Activated naive CD8-positive, alpha-beta T cell treated with anti-CD3 and anti-CD28 coated beads for 36 hours (primary cell): ENCODE results near the gene KMT2E. TPM values are rescaled to one million over a fixed set of nuclear protein-coding genes. Genes with fewer than 3 reads are reported as not detected.

Experiments used
- DNase-seq: peaks from one replicate; pipeline ENCODE4 v3.0.0; 2021
- H3K27ac Mint-ChIP-seq: one replicate; pipeline ENCODE4 v1.8.0; 2022; ENCODE audit warnings: mild to moderate bottlenecking, moderate library complexity, mixed read lengths
- H3K27me3 Mint-ChIP-seq: one replicate; pipeline ENCODE4 v1.8.0; 2022; ENCODE audit warnings: mild to moderate bottlenecking, mixed read lengths
- H3K36me3 Mint-ChIP-seq: one replicate; pipeline ENCODE4 v1.8.0; 2021; ENCODE audit warnings: mild to moderate bottlenecking, mixed read lengths
- H3K4me1 Mint-ChIP-seq: one replicate; pipeline ENCODE4 v1.8.0; 2021; ENCODE audit warnings: mixed read lengths
- H3K4me3 Mint-ChIP-seq: one replicate; pipeline ENCODE4 v1.8.0; 2022; ENCODE audit warnings: mild to moderate bottlenecking, moderate library complexity, mixed read lengths
- H3K9me3 Mint-ChIP-seq: one replicate; pipeline ENCODE4 v1.8.0; 2022; ENCODE audit warnings: mixed read lengths
- total RNA-seq, 2 experiments: library from RNA; stranded (reverse); gene quantifications; one replicate each; pipeline ENCODE4 v1.2.3, GENCODE V29; 2021

Gene KMT2E
- total RNA-seq, 2 experiments from 2014 or later = 58.0 to 62.4 TPM

- peaks cover 15% of the 10 kb centered on the region for H3K36me3 Mint-ChIP-seq
- no peak for DNase-seq
- no peaks in the 10 kb centered on the region for H3K9me3 Mint-ChIP-seq
- H3K4me3 Mint-ChIP-seq = no peak overlapping the region
- H3K4me1 Mint-ChIP-seq = peaks cover 23% of the 10 kb centered on the region
- no peaks in the 10 kb centered on the region for H3K27me3 Mint-ChIP-seq
- peak overlapping the region; percentile 52 for H3K27ac Mint-ChIP-seq
Measured at GRCh38 chr7:105127179-105127578, 113.2 kb downstream of the KMT2E start.

- Mint-ChIP-seq H3K27me3 (no peaks in the 10 kb centered on the region), H3K27ac (no peak overlapping the region), H3K4me3 (no peak overlapping the region), H3K4me1 (peaks cover 24% of the 10 kb centered on the region), H3K36me3 (peaks cover 15% of the 10 kb centered on the region), H3K9me3 (no peaks in the 10 kb centered on the region)
- no peak for DNase-seq
Measured at GRCh38 chr7:105130048-105130447, 116.0 kb downstream of the KMT2E start.

GRCh38 chr7:105130580-105130979 is 116.6 kb downstream of the KMT2E start:
- H3K27ac Mint-ChIP-seq = no peak overlapping the region
- H3K36me3 Mint-ChIP-seq = peaks cover 15% of the 10 kb centered on the region

DNA sequence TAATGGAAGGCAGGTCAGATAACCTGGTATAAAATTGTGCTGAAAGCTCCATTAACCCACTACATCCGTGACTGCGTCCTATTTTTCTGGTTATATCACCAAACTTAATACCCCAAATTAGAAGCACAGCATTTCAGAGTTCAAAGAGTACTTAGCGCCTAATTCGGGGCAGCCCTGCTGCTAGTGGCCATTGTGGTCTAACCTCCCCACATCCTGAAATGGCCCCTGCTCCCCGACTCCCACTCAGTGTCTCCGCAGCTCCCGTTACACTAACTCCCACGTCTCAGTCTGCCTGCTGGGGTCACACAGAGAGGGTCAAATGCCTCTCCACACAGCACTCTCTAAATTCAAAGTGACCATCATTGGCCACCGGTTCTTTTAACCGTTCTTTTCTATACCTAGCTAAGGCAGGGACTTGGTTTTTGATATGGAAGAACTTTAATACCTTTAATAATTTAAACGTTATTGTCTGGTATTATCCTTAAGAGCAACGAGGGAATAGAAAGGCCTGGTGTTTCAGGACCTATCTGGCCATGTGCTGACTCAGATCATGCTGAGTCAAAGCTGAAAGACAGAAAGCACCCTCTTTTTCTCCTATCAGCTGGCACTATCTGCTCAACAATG is 117.1 kb downstream of the KMT2E start:
- Mint-ChIP-seq H3K4me3 (no peak overlapping the region), H3K9me3 (no peaks in the 10 kb centered on the region), H3K36me3 (peaks cover 11% of the 10 kb centered on the region), H3K27ac (no peak overlapping the region), H3K4me1 (peaks cover 23% of the 10 kb centered on the region), H3K27me3 (no peaks in the 10 kb centered on the region)
- no peak for DNase-seq

More at GRCh38 chr7:105130580-105130979, 116.6 kb downstream of the KMT2E start:
- Mint-ChIP-seq H3K4me1 (peaks cover 25% of the 10 kb centered on the region), H3K4me3 (no peak overlapping the region), H3K27me3 (no peaks in the 10 kb centered on the region), H3K9me3 (no peaks in the 10 kb centered on the region)
- DNase-seq = no peak

- Mint-ChIP-seq H3K36me3 (peaks cover 8% of the 10 kb centered on the region), H3K27ac (no peak overlapping the region)
- DNase-seq = no peak
Measured at GRCh38 chr7:105131890-105132289, 117.9 kb downstream of the KMT2E start.

GRCh38 chr7:105132335-105132734 is 118.3 kb downstream of the KMT2E start:
- H3K9me3 Mint-ChIP-seq = no peaks in the 10 kb centered on the region
- no peaks in the 10 kb centered on the region for H3K27me3 Mint-ChIP-seq
- DNase-seq = no peak
- H3K4me3 Mint-ChIP-seq = no peak overlapping the region
- H3K36me3 Mint-ChIP-seq = peaks cover 6% of the 10 kb centered on the region
- no peak overlapping the region for H3K27ac Mint-ChIP-seq
- H3K4me1 Mint-ChIP-seq = peaks cover 12% of the 10 kb centered on the region

More at GRCh38 chr7:105131890-105132289, 117.9 kb downstream of the KMT2E start:
- H3K9me3 Mint-ChIP-seq = no peaks in the 10 kb centered on the region
- no peaks in the 10 kb centered on the region for H3K27me3 Mint-ChIP-seq
- H3K4me3 Mint-ChIP-seq = no peak overlapping the region
- peaks cover 17% of the 10 kb centered on the region for H3K4me1 Mint-ChIP-seq

DNA sequence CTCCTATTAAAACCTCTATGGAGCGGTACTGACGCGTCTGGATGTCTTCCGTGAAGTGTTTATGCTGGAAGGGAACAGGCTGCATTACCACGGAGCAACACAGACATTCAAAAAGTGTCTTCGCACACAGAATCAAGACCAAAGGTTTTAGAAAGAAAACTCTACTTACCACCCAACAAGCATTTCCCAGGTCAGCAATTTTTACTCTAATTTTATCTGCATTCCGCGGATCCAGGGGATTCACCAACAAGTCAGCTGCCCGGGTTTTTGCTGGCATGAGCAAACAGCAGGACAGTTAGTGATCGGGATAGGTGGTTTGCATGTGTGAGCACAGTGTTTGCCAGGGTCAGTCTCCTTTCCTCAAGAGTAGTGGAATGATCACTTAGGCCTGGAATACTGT is 118.8 kb downstream of the KMT2E start:
- H3K4me1 Mint-ChIP-seq = peaks cover 10% of the 10 kb centered on the region
- H3K9me3 Mint-ChIP-seq = no peaks in the 10 kb centered on the region
- no peaks in the 10 kb centered on the region for H3K27me3 Mint-ChIP-seq
- DNase-seq = no peak
- H3K36me3 Mint-ChIP-seq = peaks cover 6% of the 10 kb centered on the region
- no peak overlapping the region for H3K27ac Mint-ChIP-seq
- H3K4me3 Mint-ChIP-seq = no peak overlapping the region

DNA sequence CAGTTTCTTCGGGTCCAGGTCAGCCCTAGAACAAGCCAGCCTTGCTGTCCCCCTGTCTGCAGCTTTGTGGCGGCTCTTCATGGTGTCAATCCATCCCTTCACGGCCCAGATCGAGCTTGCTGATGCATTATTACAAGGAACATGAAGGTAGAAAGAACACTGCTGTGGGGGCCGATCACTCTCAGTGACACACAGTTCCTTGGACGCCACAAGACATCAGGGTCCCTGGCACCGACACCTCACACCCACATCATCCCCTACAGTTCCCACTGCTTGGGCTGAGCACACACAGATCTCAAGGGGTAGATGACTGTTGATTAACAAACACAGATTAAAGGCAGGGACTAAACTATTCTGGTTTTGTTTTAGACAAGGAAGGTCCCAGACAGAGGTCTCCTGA is 119.4 kb downstream of the KMT2E start:
- H3K4me3 Mint-ChIP-seq = no peak overlapping the region
- no peak for DNase-seq
- peaks cover 10% of the 10 kb centered on the region for H3K4me1 Mint-ChIP-seq
- no peaks in the 10 kb centered on the region for H3K27me3 Mint-ChIP-seq
- H3K27ac Mint-ChIP-seq = no peak overlapping the region
- no peaks in the 10 kb centered on the region for H3K9me3 Mint-ChIP-seq
- H3K36me3 Mint-ChIP-seq = peaks cover 9% of the 10 kb centered on the region

GRCh38 chr7:105133986-105134655 is 120.1 kb downstream of the KMT2E start:
- no peak overlapping the region for H3K27ac Mint-ChIP-seq
- no peaks in the 10 kb centered on the region for H3K9me3 Mint-ChIP-seq
- H3K4me3 Mint-ChIP-seq = no peak overlapping the region
- H3K27me3 Mint-ChIP-seq = no peaks in the 10 kb centered on the region
- H3K36me3 Mint-ChIP-seq = peaks cover 9% of the 10 kb centered on the region
- peaks cover 10% of the 10 kb centered on the region for H3K4me1 Mint-ChIP-seq
- no peak for DNase-seq

DNA sequence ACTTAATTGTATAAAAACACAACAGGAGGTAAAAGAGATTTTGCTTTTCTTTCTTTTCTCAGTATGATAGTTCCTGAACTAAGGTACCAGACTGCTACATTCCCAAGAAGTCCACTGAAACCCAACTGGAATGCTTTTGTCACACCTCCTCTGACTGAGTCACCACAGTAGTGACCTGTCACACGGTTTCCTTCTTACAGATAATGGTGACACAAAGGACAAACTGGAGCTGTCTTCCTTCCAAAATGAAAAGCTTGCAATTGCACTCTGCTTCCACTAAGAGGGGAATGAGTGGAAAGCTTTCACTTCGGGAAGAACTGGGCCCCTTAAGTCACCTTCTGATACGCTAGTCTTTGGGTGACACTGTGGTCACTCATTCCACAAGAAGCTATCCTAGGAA is 122.2 kb downstream of the KMT2E start:
- DNase-seq = no peak
- Mint-ChIP-seq H3K27ac (no peak overlapping the region), H3K27me3 (no peaks in the 10 kb centered on the region), H3K4me3 (no peak overlapping the region), H3K36me3 (peaks cover 5% of the 10 kb centered on the region), H3K9me3 (no peaks in the 10 kb centered on the region), H3K4me1 (peaks cover 7% of the 10 kb centered on the region)

GRCh38 chr7:105137898-105138297 is 123.9 kb downstream of the KMT2E start:
- H3K4me1 Mint-ChIP-seq = peaks cover 2% of the 10 kb centered on the region
- no peak overlapping the region for H3K27ac Mint-ChIP-seq
- DNase-seq = no peak
- H3K27me3 Mint-ChIP-seq = no peaks in the 10 kb centered on the region
- no peaks in the 10 kb centered on the region for H3K9me3 Mint-ChIP-seq
- H3K4me3 Mint-ChIP-seq = no peak overlapping the region
- H3K36me3 Mint-ChIP-seq = peaks cover 8% of the 10 kb centered on the region

DNA sequence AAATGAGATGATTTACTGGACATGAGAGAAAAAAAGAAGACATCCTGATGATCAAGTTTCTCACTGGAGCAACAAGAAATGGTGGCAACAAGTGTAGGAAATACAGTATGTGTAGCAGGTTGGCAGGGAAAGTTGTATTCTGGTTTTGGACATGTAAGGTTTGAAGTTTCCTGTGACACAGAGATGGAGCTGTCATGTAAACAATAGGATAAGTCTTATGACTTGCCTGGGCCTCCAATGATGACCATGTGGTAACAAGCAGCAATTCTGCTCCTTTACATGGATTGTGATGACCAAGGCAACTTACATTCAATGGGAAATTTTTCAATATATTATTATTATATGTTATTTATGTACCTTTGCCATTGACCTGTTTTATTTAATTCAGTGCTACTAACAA is 125.4 kb downstream of the KMT2E start:
- Mint-ChIP-seq H3K36me3 (peaks cover 11% of the 10 kb centered on the region), H3K9me3 (no peaks in the 10 kb centered on the region), H3K4me3 (no peak overlapping the region), H3K27ac (no peak overlapping the region), H3K4me1 (peaks cover 2% of the 10 kb centered on the region), H3K27me3 (no peaks in the 10 kb centered on the region)
- DNase-seq = no peak

DNA sequence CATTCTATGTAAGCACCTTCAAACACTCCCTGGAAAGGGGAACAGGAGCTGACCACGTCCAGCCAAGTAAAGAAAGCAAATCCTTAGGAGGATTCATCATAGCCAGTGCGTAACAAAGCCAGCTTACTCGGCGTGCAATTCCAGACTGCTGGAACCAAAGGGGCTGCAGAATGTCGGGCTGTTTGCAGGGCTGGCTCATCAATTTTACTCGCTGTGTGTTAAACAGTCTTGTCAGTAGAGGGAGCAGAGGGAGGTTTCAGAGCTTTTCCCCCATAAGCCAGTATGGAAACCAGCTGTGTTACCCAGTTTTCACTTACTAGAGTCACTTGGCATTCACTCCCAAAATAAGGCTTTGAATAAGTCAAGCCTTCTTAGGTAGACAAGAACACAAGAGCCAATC is 127.1 kb downstream of the KMT2E start:
- no peak for DNase-seq
- no peaks in the 10 kb centered on the region for H3K27me3 Mint-ChIP-seq
- no peaks in the 10 kb centered on the region for H3K9me3 Mint-ChIP-seq
- peaks cover 15% of the 10 kb centered on the region for H3K36me3 Mint-ChIP-seq
- no peak overlapping the region for H3K27ac Mint-ChIP-seq
- H3K4me3 Mint-ChIP-seq = no peak overlapping the region
- H3K4me1 Mint-ChIP-seq = no peaks in the 10 kb centered on the region

GRCh38 chr7:105149827-105150226 is 135.8 kb downstream of the KMT2E start:
- H3K36me3 Mint-ChIP-seq = peaks cover 7% of the 10 kb centered on the region
- no peak for DNase-seq
- peaks cover 16% of the 10 kb centered on the region for H3K4me1 Mint-ChIP-seq
- no peak overlapping the region for H3K4me3 Mint-ChIP-seq
- H3K9me3 Mint-ChIP-seq = no peaks in the 10 kb centered on the region
- H3K27ac Mint-ChIP-seq = no peak overlapping the region
- H3K27me3 Mint-ChIP-seq = no peaks in the 10 kb centered on the region

- Mint-ChIP-seq H3K9me3 (no peaks in the 10 kb centered on the region), H3K27ac (no peak overlapping the region), H3K27me3 (no peaks in the 10 kb centered on the region), H3K4me1 (peaks cover 16% of the 10 kb centered on the region), H3K36me3 (peaks cover 4% of the 10 kb centered on the region), H3K4me3 (no peak overlapping the region)
- DNase-seq = no peak
Measured at GRCh38 chr7:105151152-105151551, 137.1 kb downstream of the KMT2E start.

DNA sequence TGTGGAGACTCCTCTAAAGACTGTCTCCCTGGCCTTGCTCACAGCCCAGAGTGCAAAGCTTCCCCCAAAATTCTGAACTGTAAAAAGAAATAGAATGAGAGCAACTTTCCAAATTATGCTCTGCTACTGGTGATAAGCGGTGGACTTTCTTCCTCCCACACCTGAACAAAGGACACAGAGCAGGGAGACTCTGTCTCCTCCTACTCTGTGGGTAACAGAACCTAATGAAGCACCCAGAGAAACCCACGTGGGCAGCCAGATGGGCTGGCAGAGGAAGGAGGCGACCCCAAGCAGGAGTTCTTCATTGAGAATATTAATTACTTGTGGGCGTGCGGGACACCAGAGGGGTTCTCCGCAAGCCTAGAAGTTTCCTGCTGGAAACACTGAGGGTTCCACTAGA is 139.5 kb downstream of the KMT2E start:
- H3K4me3 Mint-ChIP-seq = no peak overlapping the region
- H3K4me1 Mint-ChIP-seq = peaks cover 22% of the 10 kb centered on the region
- H3K27ac Mint-ChIP-seq = peak overlapping the region; percentile 71
- peak; percentile 4 for DNase-seq
- peaks cover 4% of the 10 kb centered on the region for H3K36me3 Mint-ChIP-seq
- H3K27me3 Mint-ChIP-seq = no peaks in the 10 kb centered on the region
- H3K9me3 Mint-ChIP-seq = no peaks in the 10 kb centered on the region
